Amniotic epithelial cell (primary cell): ENCODE data around the gene RERE.
"Not testable (repeated sequence)": the region's sequence is repeated elsewhere in the genome, so short reads cannot be mapped to it uniquely, and the experiment has no call there.

Experiments used
- DNase-seq: peaks from one replicate; pipeline ENCODE4 v3.0.0-alpha.2; 2010; ENCODE audit warnings: low read depth

RERE gene

DNA sequence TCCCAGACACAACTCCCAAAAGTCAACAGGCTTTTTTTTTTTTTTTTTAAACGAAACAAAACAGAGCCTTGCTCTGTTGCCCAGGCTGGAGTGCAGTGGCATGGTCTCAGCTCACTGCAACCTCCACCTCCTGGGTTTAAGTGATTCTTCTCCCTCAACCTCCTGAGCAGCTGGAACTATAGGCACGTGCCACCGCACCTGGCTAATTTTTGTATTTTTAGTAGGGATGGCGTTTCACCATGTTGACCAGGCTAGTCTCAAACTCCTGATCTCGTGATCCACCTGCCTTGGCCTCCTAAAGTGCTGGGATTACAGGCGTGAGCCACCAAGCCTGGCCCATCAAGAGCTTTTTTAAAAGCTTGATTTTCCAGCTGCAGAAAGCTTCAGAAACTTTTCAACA lies 437.1 kb downstream of the RERE start:
- not testable (repeated sequence) for DNase-seq

GRCh38 chr1:8379513-8380186 lies 437.8 kb downstream of the RERE start:
- DNase-seq, result no peak

DNA sequence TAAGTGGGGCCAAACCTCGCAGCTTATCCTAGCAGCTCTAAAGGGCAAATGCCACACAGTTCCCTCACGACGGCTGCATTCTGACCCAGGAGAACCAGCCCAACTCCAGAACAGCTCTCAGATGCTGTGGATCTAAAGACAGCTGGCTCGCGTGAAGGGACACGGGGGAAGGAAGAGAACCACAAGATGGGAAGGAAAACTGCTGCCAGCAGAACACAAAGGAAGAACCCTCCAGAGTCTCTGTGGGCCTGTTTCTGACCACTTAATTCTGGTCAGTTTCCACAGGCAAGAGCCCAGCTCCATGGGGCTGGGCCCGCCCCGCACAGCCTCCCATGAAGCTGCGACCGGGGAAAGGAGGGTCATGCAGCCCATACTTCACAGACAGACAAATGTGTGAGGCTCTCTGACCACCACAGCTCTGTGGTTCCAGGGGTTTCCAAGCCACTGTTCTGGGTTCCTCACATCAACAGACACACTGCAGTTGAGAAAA lies 438.4 kb downstream of the RERE start:
- DNase-seq, result no peak

- DNase-seq, result peak; percentile 39
These were observed 439.3 kb downstream of the RERE start for GRCh38 chr1:8378178-8378577.

DNA sequence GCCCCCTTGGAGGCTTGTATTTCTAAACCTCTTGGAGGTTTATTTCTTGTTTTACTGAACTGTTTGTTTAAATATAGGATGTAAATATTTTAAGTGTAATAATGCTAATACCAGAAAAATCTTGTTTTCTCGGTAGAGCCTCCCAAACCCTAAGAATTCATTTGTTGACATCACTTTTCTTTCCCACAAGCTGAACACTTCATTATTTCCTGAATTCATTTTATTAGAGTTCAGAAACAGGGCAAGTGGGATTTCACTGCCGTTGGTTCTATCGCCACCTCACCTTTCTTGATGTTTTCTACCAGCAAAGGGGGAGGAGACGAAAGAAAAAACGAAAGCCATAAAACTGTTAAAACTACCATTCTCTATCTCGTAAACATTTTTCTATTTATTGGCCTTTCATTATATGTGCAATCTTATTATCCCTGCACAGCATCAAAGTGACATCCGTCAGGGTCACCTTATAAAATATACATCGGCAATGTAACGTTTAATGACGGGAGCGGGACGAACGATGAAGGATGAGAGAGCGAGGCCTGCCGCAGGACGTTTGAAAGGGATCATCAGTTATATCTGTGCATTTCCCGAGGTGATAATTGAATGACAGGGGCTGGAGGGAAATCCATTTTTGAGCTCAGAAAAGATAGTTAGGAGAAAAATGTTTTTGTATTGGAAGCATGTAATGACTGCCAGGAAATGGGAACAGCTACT lies 440.0 kb downstream of the RERE start:
- no peak for DNase-seq

GRCh38 chr1:8376358-8376840 lies 441.0 kb downstream of the RERE start:
- DNase-seq, result no peak

- peak; percentile 70 for DNase-seq
These were observed 442.6 kb downstream of the RERE start for GRCh38 chr1:8374812-8375211.

- DNase-seq, result peak; percentile 77
These were observed 443.1 kb downstream of the RERE start for GRCh38 chr1:8374356-8374755.

GRCh38 chr1:8373581-8374241 lies 443.7 kb downstream of the RERE start:
- DNase-seq, result peak; percentile 99

DNA sequence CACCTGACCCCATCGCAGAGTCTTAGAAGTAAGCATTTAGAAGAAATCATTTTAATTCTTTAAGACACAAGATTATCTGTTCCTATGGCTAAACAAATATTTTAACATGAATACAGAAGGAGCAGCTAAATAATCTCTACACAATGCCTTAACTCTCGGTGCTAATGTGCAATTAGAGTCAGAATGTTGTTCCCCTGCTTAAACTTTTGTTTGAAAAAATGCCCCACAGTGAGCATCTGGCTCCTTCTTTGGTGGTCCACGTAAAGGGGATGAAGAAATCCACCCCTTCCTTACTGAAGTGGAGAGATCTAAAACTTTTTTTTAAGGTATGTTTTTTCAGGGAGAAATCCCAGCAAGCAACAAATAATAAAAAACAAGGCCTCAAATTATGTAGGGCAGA lies 444.3 kb downstream of the RERE start:
- no peak for DNase-seq

GRCh38 chr1:8371372-8371991 lies 446.0 kb downstream of the RERE start:
- DNase-seq, result no peak

- DNase-seq, result no peak
These were observed 446.5 kb downstream of the RERE start for GRCh38 chr1:8370905-8371315.

- no peak for DNase-seq
These were observed 447.2 kb downstream of the RERE start for GRCh38 chr1:8370046-8370881.

DNA sequence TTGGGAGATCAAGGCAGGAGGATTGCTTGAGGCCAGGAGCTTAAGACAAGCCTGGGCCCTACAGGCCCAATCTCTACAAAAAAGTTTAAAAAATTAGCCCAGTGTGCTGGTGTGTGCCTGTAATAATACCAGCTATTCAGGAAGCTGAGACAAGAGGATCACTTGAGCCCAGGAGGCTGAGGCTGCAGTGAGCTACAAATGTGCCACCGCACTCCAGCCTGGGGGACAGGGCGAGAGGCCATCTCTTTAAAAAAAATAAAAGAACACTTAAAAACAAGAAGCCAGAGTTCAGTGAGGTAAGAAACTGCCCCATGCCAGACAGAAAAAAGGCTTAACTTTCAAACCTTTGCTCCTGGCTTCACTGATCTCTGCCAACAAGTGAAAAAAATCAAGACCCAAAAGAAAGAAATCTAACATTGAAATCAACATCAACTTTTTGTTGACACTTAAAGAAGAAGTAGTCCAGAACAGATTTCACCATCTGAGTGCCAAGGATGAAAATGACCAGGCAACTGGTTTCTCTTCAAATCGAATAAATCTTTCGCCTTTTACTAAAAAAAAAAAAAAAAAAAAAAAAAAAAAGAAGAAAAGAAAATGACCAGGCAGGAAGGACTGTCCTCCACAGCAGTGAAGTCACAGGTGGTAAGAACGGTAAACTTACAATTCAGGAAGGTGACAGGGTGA lies 448.3 kb downstream of the RERE start:
- peak; percentile 48 for DNase-seq

DNA sequence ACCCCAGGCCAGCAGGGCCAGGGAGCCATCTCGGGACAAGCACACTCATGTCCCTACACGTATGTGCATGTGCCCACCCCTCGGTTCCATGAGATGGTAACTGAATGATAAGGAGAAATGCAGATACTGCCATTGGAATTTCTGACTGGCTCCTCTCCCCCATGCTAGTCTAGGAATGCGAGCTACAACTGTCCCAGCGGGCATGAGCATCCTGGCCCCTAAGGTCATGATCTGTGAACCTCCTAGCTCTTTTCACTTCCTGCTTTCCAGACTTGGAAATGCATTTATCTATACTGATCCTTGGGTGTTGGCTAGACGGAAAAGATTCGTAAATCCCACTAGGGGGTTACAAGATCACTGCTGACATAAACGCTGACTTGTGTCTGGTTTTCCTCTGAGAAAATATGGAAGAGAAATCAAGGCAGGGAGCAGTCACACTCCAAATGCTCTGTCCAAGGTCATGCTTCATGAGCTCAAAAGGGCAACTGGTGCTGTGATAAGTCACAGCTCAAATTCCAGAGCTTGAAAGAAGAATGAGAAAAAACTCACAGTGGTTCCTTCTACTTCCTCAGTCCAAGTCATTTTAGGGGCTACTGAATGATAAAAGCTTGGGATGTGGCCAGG lies 449.8 kb downstream of the RERE start:
- peak; percentile 38 for DNase-seq

- no peak for DNase-seq
These were observed 451.6 kb downstream of the RERE start for GRCh38 chr1:8365661-8366362.

DNA sequence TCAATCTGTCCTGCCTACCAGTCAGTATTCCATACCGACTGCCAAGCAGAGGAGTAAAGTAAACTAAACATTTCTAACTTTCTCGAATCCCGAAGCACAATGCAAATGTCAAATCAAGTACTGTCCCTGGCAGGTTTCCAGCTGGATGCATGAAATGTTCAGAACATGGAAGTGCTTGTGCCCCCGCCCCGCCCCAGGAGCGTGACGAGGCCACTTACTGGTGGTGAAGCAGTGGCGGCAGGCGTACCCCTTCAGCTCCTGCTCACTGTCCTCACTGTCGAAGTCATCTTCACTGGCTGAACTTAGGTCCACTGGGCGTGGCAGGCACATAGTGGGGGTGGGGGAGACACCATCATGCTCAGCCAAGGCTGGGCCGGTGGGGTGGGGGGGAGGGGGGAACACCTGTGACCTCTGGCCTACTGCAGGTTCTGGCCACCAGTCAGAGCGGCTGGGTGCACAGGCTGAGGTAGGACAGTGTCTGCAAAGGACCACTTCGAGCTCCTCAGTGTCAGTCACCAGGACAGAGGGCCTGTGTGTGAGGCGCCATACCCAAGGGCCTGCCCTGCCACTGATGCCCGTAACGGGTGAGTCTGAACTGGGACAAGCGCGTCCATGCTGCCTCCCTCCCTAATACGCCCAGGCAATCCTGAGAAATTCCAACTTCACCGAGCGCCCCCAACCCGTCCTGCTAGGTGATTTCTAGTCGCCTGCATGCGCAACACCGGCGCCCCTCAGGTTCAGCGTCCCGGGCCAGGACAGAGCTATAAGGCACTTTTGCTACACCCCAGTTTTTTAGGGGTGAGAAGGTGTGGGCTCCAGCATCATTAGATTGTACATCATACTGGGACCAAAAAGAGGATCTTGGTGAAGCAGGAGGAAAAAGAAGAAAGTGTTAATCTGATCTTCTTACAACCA lies 452.7 kb downstream of the RERE start:
- DNase-seq, result no peak

DNA sequence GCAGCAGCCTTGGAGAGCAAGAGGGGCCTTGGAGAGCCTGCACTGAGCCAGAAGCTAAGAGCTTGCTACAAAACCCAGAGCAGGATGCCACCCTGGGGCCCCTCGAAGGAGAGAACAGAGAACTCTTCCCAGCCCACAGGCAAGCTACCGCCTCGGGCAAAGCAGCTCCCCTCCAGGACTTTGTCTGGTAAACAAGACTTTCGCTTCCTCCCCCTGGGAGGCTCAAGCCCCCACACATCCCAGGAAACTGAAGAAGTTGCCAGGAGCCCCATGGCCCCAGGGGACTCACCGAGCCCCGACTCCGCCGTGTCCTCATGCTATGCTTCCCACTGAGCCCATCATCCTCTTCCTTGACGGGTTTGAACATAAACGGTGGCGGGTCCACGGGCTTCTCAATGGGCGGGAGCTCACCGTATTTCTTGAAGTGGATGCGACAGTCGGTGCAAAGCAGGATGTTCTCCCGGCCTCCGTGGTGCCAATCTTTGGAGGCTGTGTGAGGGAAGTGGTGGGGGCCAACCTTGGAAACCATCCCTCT lies 453.6 kb downstream of the RERE start:
- DNase-seq, result no peak
